Trophoblast cell (in vitro differentiated cells and primary cell): ENCODE measurements around the gene LBX2.

Experiments used
- DNase-seq, 2 donors: peaks; one replicate each; pipeline ENCODE4 v3.0.0-alpha.2; 2016
- H2AFZ ChIP-seq: 2 replicates; pipeline ENCODE4 v1.6.1; 2013; ENCODE audit warnings: low read length, moderate library complexity, mild to moderate bottlenecking; ENCODE audit not compliant: insufficient read depth, poor library complexity
- H2AK5ac ChIP-seq: 2 replicates; pipeline ENCODE4 v1.6.1; 2013; ENCODE audit warnings: mild to moderate bottlenecking, low read length
- H2BK120ac ChIP-seq: 2 replicates; pipeline ENCODE4 v1.6.1; 2013; ENCODE audit warnings: low read length, mild to moderate bottlenecking, moderate library complexity; ENCODE audit not compliant: insufficient read depth, poor library complexity
- H2BK12ac ChIP-seq: 2 replicates; pipeline ENCODE4 v1.6.1; 2013; ENCODE audit warnings: mild to moderate bottlenecking, low read length, moderate library complexity
- H2BK5ac ChIP-seq: 2 replicates; pipeline ENCODE4 v1.6.1; 2013; ENCODE audit warnings: low read length, low read depth, moderate library complexity, mild to moderate bottlenecking; ENCODE audit not compliant: poor library complexity
- H3K14ac ChIP-seq: 2 replicates; pipeline ENCODE4 v1.6.1; 2013; ENCODE audit warnings: mild to moderate bottlenecking, low read length
- H3K18ac ChIP-seq: 2 replicates; pipeline ENCODE4 v1.6.1; 2013; ENCODE audit warnings: mild to moderate bottlenecking, low read length
- H3K23ac ChIP-seq: 2 replicates; pipeline ENCODE4 v1.6.1; 2013; ENCODE audit warnings: low read length
- H3K27ac ChIP-seq: 2 replicates; pipeline ENCODE4 v1.5.1; 2013; ENCODE audit warnings: low read depth, mild to moderate bottlenecking, inconsistent platforms, low read length, moderate library complexity
- H3K27me3 ChIP-seq: 2 replicates; pipeline ENCODE4 v1.6.1; 2013; ENCODE audit warnings: inconsistent platforms, mild to moderate bottlenecking, low read length, moderate library complexity; ENCODE audit not compliant: insufficient read depth
- H3K36me3 ChIP-seq, 2 experiments: 1 replicate in 1 of 2; 2 replicates in 1 of 2; pipeline ENCODE4 v1.6.1; 2013; ENCODE audit warnings: low read length in 2 of 2, mild to moderate bottlenecking in 2 of 2, moderate library complexity in 1 of 2; ENCODE audit not compliant: insufficient read depth in 2 of 2, control insufficient read depth in 1 of 2
- H3K4ac ChIP-seq: 2 replicates; pipeline ENCODE4 v1.6.1; 2013; ENCODE audit warnings: low read depth, mild to moderate bottlenecking, low read length, moderate library complexity
- H3K4me1 ChIP-seq, 2 experiments: 1 replicate in 1 of 2; 2 replicates in 1 of 2; pipeline ENCODE4 v1.6.1; 2013; ENCODE audit warnings: low read length in 2 of 2, mild to moderate bottlenecking in 2 of 2, moderate library complexity in 1 of 2; ENCODE audit not compliant: insufficient read depth in 2 of 2, control insufficient read depth in 1 of 2
- H3K4me2 ChIP-seq: 2 replicates; pipeline ENCODE4 v1.6.1; 2013; ENCODE audit warnings: inconsistent platforms, mild to moderate bottlenecking, low read length, moderate library complexity
- H3K4me3 ChIP-seq: 2 replicates; pipeline ENCODE4 v1.5.1; 2013; ENCODE audit warnings: mild to moderate bottlenecking, low read depth, low read length, inconsistent platforms
- H3K79me1 ChIP-seq: one replicate; pipeline ENCODE4 v1.6.1; 2013; ENCODE audit warnings: low read length
- H3K79me2 ChIP-seq: 2 replicates; pipeline ENCODE4 v1.6.1; 2013; ENCODE audit warnings: low read length, mild to moderate bottlenecking; ENCODE audit not compliant: control insufficient read depth, insufficient read depth, poor library complexity
- H3K9ac ChIP-seq: 2 replicates; pipeline ENCODE4 v1.6.1; 2013; ENCODE audit warnings: mild to moderate bottlenecking, low read length
- H3K9me3 ChIP-seq: 2 replicates; pipeline ENCODE4 v1.6.1; 2013; ENCODE audit warnings: low read depth, mild to moderate bottlenecking, control low read depth, inconsistent platforms, low read length; ENCODE audit not compliant: insufficient read depth
- H4K12ac ChIP-seq: 2 replicates; pipeline ENCODE4 v1.6.1; 2013; ENCODE audit warnings: low read depth, mild to moderate bottlenecking, low read length, moderate library complexity
- H4K8ac ChIP-seq: 2 replicates; pipeline ENCODE4 v1.6.1; 2013; ENCODE audit warnings: low read depth, mild to moderate bottlenecking, low read length, moderate library complexity
- H4K91ac ChIP-seq: one replicate; pipeline ENCODE4 v1.6.1; 2013; ENCODE audit warnings: low read depth, mild to moderate bottlenecking, low read length, moderate library complexity
- WGBS: extraction: QIAGEN DNeasy Blood & Tissue Kit; methylation state at CpG from one replicate; pipeline ENCODE4 v1.1.7; 2013; ENCODE audit warnings: missing lambda C conversion rate; ENCODE audit not compliant: insufficient read length, insufficient coverage; ENCODE audit errors: extremely low coverage; 5-methylcytosine and 5-hydroxymethylcytosine counted together

Gene LBX2

DNA sequence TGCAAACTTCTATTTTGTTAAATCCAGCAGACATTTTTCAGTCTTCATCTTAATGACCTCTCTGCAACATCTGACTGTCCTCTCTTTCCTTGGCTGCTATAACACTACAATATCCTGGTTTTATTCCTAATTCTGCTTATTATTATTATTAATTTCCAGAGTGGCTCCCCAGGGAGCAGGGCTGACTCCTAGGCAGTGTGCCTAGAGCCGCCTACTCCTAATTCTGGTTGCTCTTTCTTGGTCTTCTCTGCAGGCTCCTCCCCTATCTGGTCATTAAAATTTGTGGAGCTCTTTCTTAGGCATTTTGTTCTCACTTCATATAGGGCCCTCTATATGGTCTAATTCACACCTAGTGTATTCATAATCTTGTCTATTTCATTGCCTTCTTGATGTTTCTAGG is 43.6 kb upstream of the LBX2 start:
- Histone ChIP-seq H2AFZ (no peak overlapping the region), H3K79me2 (no peaks in the 10 kb centered on the region), H4K12ac (no peak overlapping the region), H3K4ac (no peak overlapping the region), H3K23ac (no peak overlapping the region), H3K9me3 (no peaks in the 10 kb centered on the region), H2BK5ac (no peak overlapping the region), H2AK5ac (no peak overlapping the region), H3K4me1 (no peaks in the 10 kb centered on the region), H3K9ac (no peak overlapping the region), H3K36me3 (no peaks in the 10 kb centered on the region), H3K27ac (no peak overlapping the region), H4K8ac (no peak overlapping the region), H3K27me3 (peaks cover 1% of the 10 kb centered on the region), H3K4me3 (no peak overlapping the region), H3K14ac (no peak overlapping the region), H3K18ac (no peak overlapping the region), H2BK120ac (no peak overlapping the region), H3K79me1 (no peaks in the 10 kb centered on the region), H2BK12ac (no peak overlapping the region), H4K91ac (no peak overlapping the region), H3K4me2 (no peak overlapping the region)
- no peak for DNase-seq
- WGBS = no CpG with 5 or more reads among the region's 1 CpG

DNA sequence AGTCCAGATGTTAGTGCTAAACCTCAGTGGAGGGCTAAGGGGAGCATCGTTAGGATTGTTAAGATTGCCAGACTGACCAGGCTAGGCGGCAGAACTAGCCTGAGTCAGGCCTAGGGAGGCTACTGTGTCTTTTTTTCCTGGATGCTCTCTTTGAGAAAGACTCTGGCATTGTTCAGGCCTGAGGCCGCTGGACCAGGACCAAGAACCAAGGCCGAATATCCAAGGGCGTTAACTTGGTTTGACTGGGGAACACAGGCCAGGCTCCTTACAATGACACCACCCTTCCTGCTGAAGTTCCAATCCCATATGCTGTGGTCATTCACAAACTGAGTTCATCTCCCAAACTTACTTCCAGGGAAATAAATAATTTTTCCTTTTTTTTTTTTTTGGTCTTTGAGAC is 40.9 kb upstream of the LBX2 start:
- no peak overlapping the region for H2BK12ac ChIP-seq
- H3K4me1 ChIP-seq = no peaks in the 10 kb centered on the region
- DNase-seq = no peak
- no peaks in the 10 kb centered on the region for H3K27me3 ChIP-seq
- no peak overlapping the region for H3K4ac ChIP-seq
- no peaks in the 10 kb centered on the region for H3K79me1 ChIP-seq
- no CpG with 5 or more reads among the region's 5 CpGs for WGBS
- no peaks in the 10 kb centered on the region for H3K9me3 ChIP-seq
- no peak overlapping the region for H3K4me2 ChIP-seq
- H3K23ac ChIP-seq = no peak overlapping the region
- no peaks in the 10 kb centered on the region for H3K79me2 ChIP-seq
- H2BK5ac ChIP-seq = no peak overlapping the region
- H3K4me3 ChIP-seq = no peak overlapping the region
- H2AFZ ChIP-seq = no peak overlapping the region
- H3K14ac ChIP-seq = no peak overlapping the region
- no peak overlapping the region for H4K12ac ChIP-seq
- H4K91ac ChIP-seq = no peak overlapping the region
- H2AK5ac ChIP-seq = no peak overlapping the region
- no peak overlapping the region for H3K27ac ChIP-seq
- H3K18ac ChIP-seq = no peak overlapping the region
- H3K9ac ChIP-seq = no peak overlapping the region
- H3K36me3 ChIP-seq = no peaks in the 10 kb centered on the region
- H2BK120ac ChIP-seq = no peak overlapping the region
- no peak overlapping the region for H4K8ac ChIP-seq

DNA sequence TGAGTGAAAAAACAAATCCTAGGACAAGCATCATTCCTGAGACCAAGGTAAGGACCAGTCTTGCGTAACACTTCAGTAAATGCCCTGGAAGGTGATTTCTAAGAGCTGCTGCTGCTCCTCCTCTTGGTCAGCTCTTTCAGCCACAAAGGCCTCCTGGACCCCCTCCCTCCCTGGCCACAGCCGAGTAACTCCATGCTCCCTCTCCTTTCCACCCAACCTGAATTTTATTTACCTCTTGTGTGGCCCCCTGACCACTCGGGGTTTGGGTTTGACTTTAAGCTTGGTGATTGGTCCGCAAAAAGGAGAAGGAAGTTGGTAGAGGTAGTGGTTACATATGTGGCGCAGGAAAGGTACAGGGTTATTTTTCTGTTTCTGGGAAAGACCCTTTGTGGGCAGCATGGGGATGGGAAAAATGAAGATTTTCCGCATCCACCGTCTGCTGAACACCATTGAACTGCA is 39.5 kb upstream of the LBX2 start:
- no CpG with 5 or more reads among the region's 7 CpGs for WGBS

GRCh38 chr2:74537140-74537539 is 37.7 kb upstream of the LBX2 start:
- no peaks in the 10 kb centered on the region for H3K4me1 ChIP-seq
- no CpG with 5 or more reads among the region's 4 CpGs for WGBS
- no peak overlapping the region for H3K23ac ChIP-seq
- H3K79me1 ChIP-seq = no peaks in the 10 kb centered on the region
- H3K4me3 ChIP-seq = no peak overlapping the region
- H3K27ac ChIP-seq = no peak overlapping the region
- H3K18ac ChIP-seq = no peak overlapping the region
- H4K91ac ChIP-seq = no peak overlapping the region
- H2AFZ ChIP-seq = no peak overlapping the region
- no peak overlapping the region for H2BK120ac ChIP-seq
- DNase-seq = no peak
- no peak overlapping the region for H3K4me2 ChIP-seq
- H3K79me2 ChIP-seq = no peaks in the 10 kb centered on the region
- H3K9me3 ChIP-seq = no peaks in the 10 kb centered on the region
- H2BK5ac ChIP-seq = no peak overlapping the region
- no peaks in the 10 kb centered on the region for H3K27me3 ChIP-seq
- H2BK12ac ChIP-seq = no peak overlapping the region
- H3K4ac ChIP-seq = no peak overlapping the region
- H3K9ac ChIP-seq = no peak overlapping the region
- H4K8ac ChIP-seq = no peak overlapping the region
- H4K12ac ChIP-seq = no peak overlapping the region
- H3K36me3 ChIP-seq = peaks cover 8 to 13% of the 10 kb centered on the region in 2 experiments
- H3K14ac ChIP-seq = no peak overlapping the region
- H2AK5ac ChIP-seq = no peak overlapping the region

More for the DNA sequence above, 39.5 kb upstream of the LBX2 start:
- Histone ChIP-seq H2AK5ac (no peak overlapping the region), H3K79me1 (no peaks in the 10 kb centered on the region), H3K36me3 (peaks cover 0 to 4% of the 10 kb centered on the region in 2 experiments), H3K14ac (no peak overlapping the region), H2BK5ac (no peak overlapping the region), H3K79me2 (no peaks in the 10 kb centered on the region), H2BK12ac (no peak overlapping the region), H3K9ac (no peak overlapping the region), H2AFZ (no peak overlapping the region), H3K18ac (no peak overlapping the region), H3K27ac (no peak overlapping the region), H3K27me3 (no peaks in the 10 kb centered on the region), H3K4me1 (no peaks in the 10 kb centered on the region), H4K12ac (no peak overlapping the region), H4K8ac (no peak overlapping the region), H3K4me2 (no peak overlapping the region), H3K4ac (no peak overlapping the region), H3K23ac (no peak overlapping the region), H3K9me3 (no peaks in the 10 kb centered on the region), H3K4me3 (no peak overlapping the region), H4K91ac (no peak overlapping the region), H2BK120ac (no peak overlapping the region)
- no peak for DNase-seq
